Measurements from ENCODE around the gene SLC34A3. TPM values are rescaled to one million over a fixed set of nuclear protein-coding genes. Genes with fewer than 3 reads are reported as not detected.

SLC34A3 gene
- total and polyA plus RNA-seq, 4 donors, result 0.03 to 0.65 (median 0.12) TPM; not detected in 1

GRCh38 chr9:137271696-137272076 is 41.0 kb downstream of the SLC34A3 start:
- DNase-seq (no peak), ATAC-seq (ENCODE audit: insufficient read depth, low FRiP score) (no peak)
- Histone ChIP-seq H3K9ac (ENCODE audit: insufficient read depth in 1 of 2, low read length in 2 of 2) (no peak overlapping the region), H3K9me3 (ENCODE audit: control insufficient read depth in 4 of 4, insufficient read depth in 3 of 4, low read length in 3 of 4) (no peaks in the 10 kb centered on the region), H3K27me3 (ENCODE audit: control insufficient read depth in 3 of 3, insufficient read depth in 3 of 3, low read length in 2 of 3) (no peaks in the 10 kb centered on the region), H3K27ac (ENCODE audit: low read depth in 1 of 2, low read length in 1 of 2) (no peak overlapping the region), H3K36me3 (ENCODE audit: control insufficient read depth in 4 of 4, insufficient read depth in 4 of 4, low read length in 4 of 4) (peaks cover 5 to 25% (median 12%) of the 10 kb centered on the region in 4 donors), H3K4me1 (ENCODE audit: control insufficient read depth in 5 of 5, insufficient read depth in 5 of 5, low read length in 5 of 5) (peaks cover 3 to 32% (median 8%) of the 10 kb centered on the region in 5 donors), H3K4me3 (no peak overlapping the region)
- no peak for TF ChIP-seq CTCF (IDR thresholded peaks at IDR 0.05; ENCODE audit: control extremely low read depth, extremely low read depth)
- 13 to 32% methylated on average over 3 of the region's 3 CpGs for WGBS, 2 donors

DNA sequence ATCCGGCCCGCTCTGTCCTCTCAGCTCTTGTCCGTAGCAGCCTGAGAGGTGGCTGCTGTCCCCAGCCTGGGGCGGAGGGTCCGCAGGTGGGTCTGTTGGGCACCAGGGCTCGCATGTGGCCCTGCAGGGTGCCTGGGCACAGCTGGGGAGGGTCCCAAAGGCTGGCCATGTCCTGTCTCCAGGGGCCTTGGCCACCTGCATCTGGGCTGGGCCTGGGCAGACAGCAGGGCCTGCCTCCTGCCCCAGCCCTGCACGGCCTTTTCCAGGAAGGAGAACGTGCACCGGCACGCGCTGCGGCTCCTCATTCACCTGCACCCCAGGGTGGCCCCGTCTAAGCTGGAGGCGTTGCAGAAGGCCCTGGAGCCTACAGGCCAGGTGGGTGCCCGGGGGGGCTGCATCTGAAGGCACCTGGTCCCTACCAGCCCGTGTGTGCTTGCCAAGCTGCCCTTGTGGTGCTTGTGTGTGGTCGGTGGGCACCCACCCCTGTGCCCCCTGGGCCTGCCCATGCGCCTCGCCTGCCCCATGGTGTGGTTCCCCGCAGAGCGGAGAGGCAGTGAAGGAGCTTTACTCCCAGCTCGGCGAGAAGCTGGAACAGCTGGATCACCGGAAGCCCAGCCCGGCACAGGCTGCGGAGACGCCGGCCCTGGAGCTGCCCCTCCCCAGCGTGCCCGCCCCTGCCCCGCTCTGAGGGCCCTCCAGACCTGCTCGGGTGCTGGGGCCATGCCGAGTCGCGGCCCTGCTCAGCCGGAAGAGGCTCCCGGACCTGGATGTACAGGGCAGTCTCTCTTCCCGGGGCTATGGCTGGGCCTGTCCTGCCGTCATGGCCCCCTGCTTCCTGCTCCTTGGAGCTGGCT is 41.8 kb downstream of the SLC34A3 start:
- H3K9ac ChIP-seq (ENCODE audit: insufficient read depth in 1 of 2, low read length in 2 of 2), result no peak overlapping the region
- DNase-seq (no peak), ATAC-seq (ENCODE audit: insufficient read depth, low FRiP score) (no peak)
- H3K4me1 ChIP-seq (ENCODE audit: control insufficient read depth in 5 of 5, insufficient read depth in 5 of 5, low read length in 5 of 5), result peaks cover 3 to 34% (median 9%) of the 10 kb centered on the region in 5 donors
- 91 to 93% methylated on average over 38 to 39 of the region's 39 CpGs for WGBS, 2 donors
- no peak overlapping the region for H3K27ac ChIP-seq (ENCODE audit: low read depth in 1 of 2, low read length in 1 of 2)
- peaks cover 5 to 19% (median 11%) of the 10 kb centered on the region in 4 donors for H3K36me3 ChIP-seq (ENCODE audit: control insufficient read depth in 4 of 4, insufficient read depth in 4 of 4, low read length in 4 of 4)
- TF ChIP-seq CTCF (IDR thresholded peaks at IDR 0.05; ENCODE audit: control extremely low read depth, extremely low read depth), result no peak
- no peaks in the 10 kb centered on the region for H3K27me3 ChIP-seq (ENCODE audit: control insufficient read depth in 3 of 3, insufficient read depth in 3 of 3, low read length in 2 of 3)
- H3K9me3 ChIP-seq (ENCODE audit: control insufficient read depth in 4 of 4, insufficient read depth in 3 of 4, low read length in 3 of 4), result no peaks in the 10 kb centered on the region
- H3K4me3 ChIP-seq, result no peak overlapping the region

GRCh38 chr9:137273095-137273490 is 42.4 kb downstream of the SLC34A3 start:
- no peak for ATAC-seq (ENCODE audit: insufficient read depth, low FRiP score)
- Histone ChIP-seq H3K4me3 (no peak overlapping the region), H3K9me3 (ENCODE audit: control insufficient read depth in 4 of 4, insufficient read depth in 3 of 4, low read length in 3 of 4) (no peaks in the 10 kb centered on the region), H3K4me1 (ENCODE audit: control insufficient read depth in 5 of 5, insufficient read depth in 5 of 5, low read length in 5 of 5) (peaks cover 3 to 31% (median 5%) of the 10 kb centered on the region in 5 donors), H3K36me3 (ENCODE audit: control insufficient read depth in 4 of 4, insufficient read depth in 4 of 4, low read length in 4 of 4) (peaks cover 5 to 19% (median 10%) of the 10 kb centered on the region in 4 donors), H3K27ac (ENCODE audit: low read depth in 1 of 2, low read length in 1 of 2) (no peak overlapping the region), H3K9ac (ENCODE audit: insufficient read depth in 1 of 2, low read length in 2 of 2) (no peak overlapping the region), H3K27me3 (ENCODE audit: control insufficient read depth in 3 of 3, insufficient read depth in 3 of 3, low read length in 2 of 3) (no peaks in the 10 kb centered on the region)
- WGBS, 2 donors, result 84 to 91% methylated on average over 13 of the region's 13 CpGs
- no peak for TF ChIP-seq CTCF (IDR thresholded peaks at IDR 0.05; ENCODE audit: control extremely low read depth, extremely low read depth)
- DNase-seq, result no peak

Measured in lung (tissue), 12 donors.